Endodermal cell (in vitro differentiated cells): ENCODE data around the gene FGF14. TPM values are rescaled to one million over a fixed set of nuclear protein-coding genes. Genes with fewer than 3 reads are reported as not detected.

ENCODE experiments used
- DNase-seq: peaks from one replicate; pipeline ENCODE4 v3.0.0-alpha.2; 2017
- H3K27ac ChIP-seq: 2 replicates; pipeline ENCODE4 v1.5.1; 2013; ENCODE audit warnings: mild to moderate bottlenecking, low read depth, low read length, moderate library complexity
- H3K27me3 ChIP-seq: 2 replicates; pipeline ENCODE4 v1.6.1; 2013; ENCODE audit warnings: mild to moderate bottlenecking, low read length, moderate library complexity; ENCODE audit not compliant: insufficient read depth, control insufficient read depth, poor library complexity, severe bottlenecking
- H3K36me3 ChIP-seq: 2 replicates; pipeline ENCODE4 v1.7.0; 2013; ENCODE audit warnings: mild to moderate bottlenecking, low read length, moderate library complexity; ENCODE audit not compliant: control insufficient read depth, insufficient read depth
- H3K4me1 ChIP-seq: one replicate; pipeline ENCODE4 v1.7.0; 2013; ENCODE audit warnings: low read length; ENCODE audit not compliant: control insufficient read depth, insufficient read depth
- H3K4me3 ChIP-seq: 2 replicates; pipeline ENCODE4 v1.5.1; 2013; ENCODE audit warnings: mild to moderate bottlenecking, low read length, moderate library complexity
- H3K9ac ChIP-seq: 2 replicates; pipeline ENCODE4 v1.6.1; 2013; ENCODE audit warnings: mild to moderate bottlenecking, low read length, moderate library complexity; ENCODE audit not compliant: poor library complexity, severe bottlenecking; ENCODE audit errors: extremely low read depth
- H3K9me3 ChIP-seq: 2 replicates; pipeline ENCODE4 v1.6.1; 2013; ENCODE audit warnings: mild to moderate bottlenecking, low read length, moderate library complexity; ENCODE audit not compliant: control insufficient read depth
- H3K27ac Mint-ChIP-seq: 2 replicates; pipeline ENCODE4 v1.8.0; 2020; ENCODE audit warnings: mixed read lengths
- H3K27me3 Mint-ChIP-seq: 2 replicates; pipeline ENCODE4 v1.8.0; 2021; ENCODE audit warnings: mild to moderate bottlenecking, mixed read lengths; ENCODE audit not compliant: insufficient read depth
- H3K36me3 Mint-ChIP-seq: 2 replicates; pipeline ENCODE4 v1.8.0; 2020; ENCODE audit warnings: low read depth, mixed read lengths
- H3K4me1 Mint-ChIP-seq: 2 replicates; pipeline ENCODE4 v1.8.0; 2020; ENCODE audit warnings: mixed read lengths
- H3K4me3 Mint-ChIP-seq: 2 replicates; pipeline ENCODE4 v1.8.0; 2020; ENCODE audit warnings: mild to moderate bottlenecking, moderate library complexity, mixed read lengths
- H3K9me3 Mint-ChIP-seq: 2 replicates; pipeline ENCODE4 v1.8.0; 2020; ENCODE audit warnings: mild to moderate bottlenecking, mixed read lengths
- WGBS, 2 experiments: methylation state at CpG; one replicate each; pipeline versions ENCODE4 v1.1.5 to v1.1.7; 2013; ENCODE audit warnings: missing lambda C conversion rate in 2 of 2, mixed read lengths in 1 of 2; ENCODE audit not compliant: insufficient coverage in 1 of 2, insufficient read length in 1 of 2; 5-methylcytosine and 5-hydroxymethylcytosine counted together
- total RNA-seq, 2 donors: library from RNA; stranded (reverse); fragmentation: NEBNext Ultra II Directional in 1 of 2; extraction: Animal tissue kit (Norgen Biotek cat#: 25700) in 1 of 2; gene quantifications; 2 replicates in 1 of 2; 3 replicates in 1 of 2; pipeline ENCODE4 v1.2.1, GENCODE V29; 2021
- TF ChIP-seq, protein P1 (sequence below): fragments of 200-600 bp; sonication (generic); conservative IDR thresholded peaks from 2 replicates; pipeline ENCODE4 v1.5.0; 2021; ENCODE audit warnings: antibody characterized with exemption, mild to moderate bottlenecking

FGF14 gene
- total RNA-seq, 2 donors from 2014 or later: 0.15 to 0.26 TPM

DNA sequence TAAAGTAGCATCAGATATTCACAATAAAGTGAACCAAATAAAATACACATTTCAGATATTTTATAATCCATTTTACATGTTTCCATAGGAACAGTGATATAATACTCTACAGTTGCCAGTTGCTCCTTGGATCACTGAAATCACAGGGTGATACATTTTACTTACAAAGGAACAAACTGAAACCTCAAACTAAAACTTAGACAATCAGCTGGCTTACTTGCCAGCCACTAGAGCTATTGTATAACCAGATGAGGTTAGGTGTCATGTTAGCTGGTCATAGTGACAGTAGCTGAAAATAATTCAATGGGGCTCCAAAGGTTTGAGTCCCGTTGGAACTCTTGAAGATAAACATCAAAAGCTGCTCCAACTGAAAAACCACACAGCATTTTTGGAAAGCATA is 674.7 kb downstream of the FGF14 start:
- Histone ChIP-seq H3K9me3 (no peaks in the 10 kb centered on the region), H3K27ac (no peak overlapping the region), H3K4me1 (no peaks in the 10 kb centered on the region), H3K9ac (no peak overlapping the region), H3K27me3 (no peaks in the 10 kb centered on the region), H3K36me3 (no peaks in the 10 kb centered on the region), H3K4me3 (no peak overlapping the region)
- Mint-ChIP-seq H3K4me1 (no peaks in the 10 kb centered on the region), H3K36me3 (no peaks in the 10 kb centered on the region), H3K9me3 (no peaks in the 10 kb centered on the region), H3K27ac (no peak overlapping the region), H3K4me3 (no peak overlapping the region), H3K27me3 (no peaks in the 10 kb centered on the region)
- 50 to 83% methylated on average over 1 of the region's 1 CpG for WGBS, 2 experiments
- TF ChIP-seq, protein P1, sequence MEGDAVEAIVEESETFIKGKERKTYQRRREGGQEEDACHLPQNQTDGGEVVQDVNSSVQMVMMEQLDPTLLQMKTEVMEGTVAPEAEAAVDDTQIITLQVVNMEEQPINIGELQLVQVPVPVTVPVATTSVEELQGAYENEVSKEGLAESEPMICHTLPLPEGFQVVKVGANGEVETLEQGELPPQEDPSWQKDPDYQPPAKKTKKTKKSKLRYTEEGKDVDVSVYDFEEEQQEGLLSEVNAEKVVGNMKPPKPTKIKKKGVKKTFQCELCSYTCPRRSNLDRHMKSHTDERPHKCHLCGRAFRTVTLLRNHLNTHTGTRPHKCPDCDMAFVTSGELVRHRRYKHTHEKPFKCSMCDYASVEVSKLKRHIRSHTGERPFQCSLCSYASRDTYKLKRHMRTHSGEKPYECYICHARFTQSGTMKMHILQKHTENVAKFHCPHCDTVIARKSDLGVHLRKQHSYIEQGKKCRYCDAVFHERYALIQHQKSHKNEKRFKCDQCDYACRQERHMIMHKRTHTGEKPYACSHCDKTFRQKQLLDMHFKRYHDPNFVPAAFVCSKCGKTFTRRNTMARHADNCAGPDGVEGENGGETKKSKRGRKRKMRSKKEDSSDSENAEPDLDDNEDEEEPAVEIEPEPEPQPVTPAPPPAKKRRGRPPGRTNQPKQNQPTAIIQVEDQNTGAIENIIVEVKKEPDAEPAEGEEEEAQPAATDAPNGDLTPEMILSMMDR: no peak
- no peak for DNase-seq

DNA sequence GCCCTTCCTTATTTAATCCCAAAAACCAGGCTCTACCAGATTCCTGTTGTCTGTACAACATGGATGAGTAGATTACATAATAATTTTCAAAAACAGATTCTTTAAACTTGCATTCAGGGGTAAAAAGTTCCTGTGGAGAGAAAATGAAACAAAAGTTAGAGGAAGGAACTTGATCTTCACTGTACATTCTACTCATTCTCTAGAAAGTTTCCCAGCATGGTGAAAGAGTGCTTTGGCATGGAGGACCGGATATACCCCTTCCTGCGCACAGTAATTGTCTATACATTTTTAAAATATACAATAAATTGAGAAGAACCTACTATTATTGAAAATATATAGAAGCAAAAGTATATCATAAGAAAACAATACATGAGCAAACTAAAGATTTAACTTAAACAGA is 675.2 kb downstream of the FGF14 start:
- DNase-seq: no peak
- Mint-ChIP-seq H3K4me3 (no peak overlapping the region), H3K27me3 (no peaks in the 10 kb centered on the region), H3K27ac (no peak overlapping the region), H3K36me3 (no peaks in the 10 kb centered on the region), H3K4me1 (no peaks in the 10 kb centered on the region), H3K9me3 (no peaks in the 10 kb centered on the region)
- Histone ChIP-seq H3K9ac (no peak overlapping the region), H3K9me3 (no peaks in the 10 kb centered on the region), H3K27me3 (no peaks in the 10 kb centered on the region), H3K27ac (no peak overlapping the region), H3K36me3 (no peaks in the 10 kb centered on the region), H3K4me3 (no peak overlapping the region), H3K4me1 (no peaks in the 10 kb centered on the region)
- no CpG with 5 or more reads among the region's 2 CpGs for WGBS, 2 experiments
- TF ChIP-seq, protein P1: no peak

DNA sequence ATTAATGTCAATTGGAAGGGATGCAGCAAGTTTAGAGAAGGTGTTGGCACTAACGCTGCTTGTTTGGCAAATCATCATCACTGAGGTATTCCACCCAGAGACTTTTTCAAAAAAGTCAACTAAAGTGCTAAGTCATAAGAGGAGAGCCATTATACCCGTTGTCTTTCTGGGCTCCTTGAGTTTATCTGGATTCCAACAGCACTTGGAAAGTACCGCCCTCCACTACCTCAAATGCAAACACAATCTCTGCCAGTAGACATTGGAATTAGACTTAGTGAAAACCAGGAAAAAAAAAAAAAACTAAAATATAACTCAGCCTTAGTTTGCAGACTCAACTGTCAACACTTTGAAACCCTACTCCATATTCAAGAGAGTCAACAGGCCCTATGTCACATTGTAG is 683.4 kb downstream of the FGF14 start:
- Mint-ChIP-seq H3K27me3 (no peaks in the 10 kb centered on the region), H3K4me1 (no peaks in the 10 kb centered on the region), H3K36me3 (no peaks in the 10 kb centered on the region), H3K9me3 (no peaks in the 10 kb centered on the region), H3K27ac (no peak overlapping the region), H3K4me3 (no peak overlapping the region)
- H3K27me3 ChIP-seq: no peaks in the 10 kb centered on the region
- 94% methylated on average over 3 of the region's 3 CpGs; no CpG with 5 or more reads in 1 of the 2 experiments for WGBS, 2 experiments
- DNase-seq: no peak
- TF ChIP-seq, protein P1: no peak
- H3K9ac ChIP-seq: no peak overlapping the region
- no peaks in the 10 kb centered on the region for H3K9me3 ChIP-seq
- H3K36me3 ChIP-seq: no peaks in the 10 kb centered on the region
- H3K4me1 ChIP-seq: no peaks in the 10 kb centered on the region
- no peak overlapping the region for H3K4me3 ChIP-seq
- H3K27ac ChIP-seq: no peak overlapping the region
